GM18505 (cell line): ENCODE results near the gene CCHCR1.
"Not testable (repeated sequence)": the region's sequence is repeated elsewhere in the genome, so short reads cannot be mapped to it uniquely, and the experiment has no call there.

Experiments
- ATAC-seq: cut with Tn5 transposase; IDR thresholded peaks from one replicate; pipeline ENCODE4 v1.9.1; 2021; ENCODE audit not compliant: unreplicated experiment
- POLR2A ChIP-seq: IDR thresholded peaks from 4 replicates; pipeline ENCODE4 v1.6.1; 2011; ENCODE audit warnings: borderline replicate concordance; ENCODE audit not compliant: insufficient read depth, insufficient read length; ENCODE audit errors: extremely low read depth

CCHCR1 gene

GRCh38 chr6:31190488-31190887, 32.9 kb upstream of the CCHCR1 start:
- TF ChIP-seq POLR2A: no peak
- ATAC-seq: no peak

GRCh38 chr6:31189223-31189622, 31.6 kb upstream of the CCHCR1 start:
- ATAC-seq: not testable (repeated sequence)

GRCh38 chr6:31187780-31188194, 30.2 kb upstream of the CCHCR1 start:
- ATAC-seq: no peak
- no peak for TF ChIP-seq POLR2A

DNA sequence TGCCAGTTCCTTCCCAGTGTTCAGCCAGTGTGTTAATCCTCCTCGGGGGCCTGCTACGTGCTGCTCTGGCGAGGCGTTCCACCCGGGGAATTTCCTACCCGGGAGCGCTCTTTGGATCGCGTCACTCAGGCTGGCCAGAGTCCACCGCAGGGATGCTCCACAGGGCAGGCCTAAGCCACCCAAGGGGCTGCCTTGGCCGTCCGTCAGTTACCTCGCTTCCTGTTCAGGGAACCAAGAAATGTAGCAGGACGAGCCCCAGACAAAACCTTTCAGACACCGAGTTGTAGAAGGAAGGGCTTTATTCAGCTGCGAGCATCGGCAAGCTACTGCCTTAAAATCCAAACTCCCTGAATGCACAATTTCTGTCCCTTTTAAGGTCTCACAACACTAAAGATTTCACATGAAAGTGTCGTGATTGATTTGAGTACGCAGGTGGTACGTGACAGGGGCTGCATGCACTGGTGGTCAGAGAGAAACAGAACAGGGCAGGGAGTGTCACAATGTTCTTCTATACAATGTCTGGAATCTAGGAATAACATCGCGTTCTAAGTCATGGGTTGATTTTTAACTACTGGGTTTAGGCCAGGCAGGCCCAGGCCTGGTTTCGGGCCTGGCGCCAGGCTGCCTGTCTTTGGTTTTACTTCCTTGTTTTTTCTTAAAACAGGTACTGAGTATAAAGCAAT, 28.6 kb upstream of the CCHCR1 start:
- TF ChIP-seq POLR2A: no peak
- no peak for ATAC-seq

DNA sequence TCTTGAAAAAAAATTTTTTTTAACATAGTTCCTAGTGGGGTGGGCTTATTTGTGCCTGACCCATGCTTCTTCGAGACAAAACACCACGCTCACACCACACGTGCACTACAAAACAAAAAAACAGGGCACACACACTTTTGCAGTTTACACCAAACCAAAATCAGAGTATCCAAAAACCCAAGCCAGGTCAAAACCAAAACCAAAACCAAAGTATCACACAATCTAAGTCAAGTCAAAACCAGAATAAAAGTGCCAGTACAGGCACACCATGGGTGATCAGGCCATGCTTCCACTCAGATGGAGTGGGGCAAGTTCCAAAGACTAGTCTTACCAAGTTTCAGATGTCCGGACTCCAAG, 28.1 kb upstream of the CCHCR1 start:
- ATAC-seq: not testable (repeated sequence)

DNA sequence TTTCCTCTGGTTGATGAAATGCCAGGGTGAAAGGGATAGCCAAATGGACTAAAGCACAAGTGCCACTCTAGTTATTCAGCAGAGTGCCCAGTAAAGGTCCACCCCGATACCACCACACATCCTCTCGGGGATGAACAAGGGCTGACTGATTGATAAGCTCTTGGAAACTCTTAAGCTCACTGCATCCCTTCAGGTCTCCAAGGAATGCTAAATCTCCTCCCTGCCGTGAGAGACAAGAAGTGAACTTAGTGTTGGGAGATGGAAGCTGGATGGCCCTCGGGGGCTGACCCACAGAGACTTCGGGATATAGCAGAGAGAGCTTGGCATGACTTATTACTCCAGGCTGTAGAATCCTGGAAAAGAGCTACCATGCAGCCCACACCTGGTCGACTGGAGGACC, 26.3 kb upstream of the CCHCR1 start:
- not testable (repeated sequence) for ATAC-seq

DNA sequence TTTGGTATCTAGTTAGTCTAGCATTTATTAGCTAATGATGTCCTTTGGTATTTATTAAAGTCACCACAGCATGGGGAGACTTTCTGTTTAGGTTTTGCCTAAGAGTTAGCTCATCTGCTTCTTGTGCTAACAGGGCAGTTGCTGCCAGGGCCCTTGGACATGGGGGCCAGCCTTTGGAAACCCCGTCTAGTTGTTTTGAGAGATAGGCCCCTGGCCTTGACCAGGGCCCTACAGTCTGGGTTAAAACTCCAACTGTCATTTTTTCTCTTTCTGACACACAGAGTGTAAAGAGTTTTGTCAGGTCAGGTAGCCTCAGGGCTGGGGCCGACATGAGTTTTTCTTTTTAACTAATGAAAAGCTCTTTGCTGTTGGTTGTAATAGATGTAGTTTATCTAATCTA, 25.7 kb upstream of the CCHCR1 start:
- not testable (repeated sequence) for ATAC-seq

DNA sequence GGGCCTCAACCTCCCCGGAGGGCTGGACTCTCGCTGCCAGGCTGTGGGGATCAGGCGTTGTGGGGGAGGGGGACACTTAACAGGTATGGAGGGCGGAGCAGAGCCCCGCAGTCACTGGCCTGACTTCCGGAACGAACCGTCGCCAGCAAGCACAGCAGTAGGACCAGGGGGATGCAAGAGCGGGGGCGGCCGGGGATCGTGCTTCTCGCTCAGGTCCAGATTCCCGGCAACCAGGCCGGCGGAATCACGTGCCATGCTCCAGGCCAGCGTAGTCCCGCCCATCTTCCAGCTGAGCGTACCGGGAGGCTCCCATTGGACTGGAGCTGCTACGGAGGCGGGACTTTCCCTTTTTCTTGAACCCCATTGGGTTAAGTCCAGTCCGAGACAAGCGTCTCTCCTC, 22.9 kb upstream of the CCHCR1 start:
- ATAC-seq: peak; percentile 70
- no peak for TF ChIP-seq POLR2A

GRCh38 chr6:31179896-31180295, 22.3 kb upstream of the CCHCR1 start:
- no peak for ATAC-seq
- TF ChIP-seq POLR2A: no peak

- no peak for TF ChIP-seq POLR2A
- ATAC-seq: no peak
Measured at GRCh38 chr6:31179042-31179386, 21.4 kb upstream of the CCHCR1 start.

GRCh38 chr6:31178143-31179041, 20.8 kb upstream of the CCHCR1 start:
- no peak for ATAC-seq
- no peak for TF ChIP-seq POLR2A

DNA sequence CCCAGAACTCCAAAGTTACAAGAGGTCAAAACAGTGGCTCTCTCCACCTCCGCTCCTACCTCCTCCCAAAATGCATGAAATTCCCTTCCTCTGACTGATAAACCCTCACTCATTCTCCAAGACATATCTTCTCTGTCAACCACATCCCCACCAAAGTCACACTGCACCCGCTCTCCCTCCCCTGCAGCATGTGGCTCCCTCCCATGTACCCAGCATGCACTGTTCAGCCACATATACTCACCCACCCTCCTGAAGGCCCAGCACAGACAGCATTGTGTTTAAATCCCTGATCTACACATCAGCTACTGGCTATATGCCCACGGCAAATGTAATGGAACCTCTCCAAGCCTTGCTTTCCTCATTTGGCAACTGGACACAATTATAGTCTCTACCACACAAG, 18.4 kb upstream of the CCHCR1 start:
- no peak for TF ChIP-seq POLR2A
- ATAC-seq: no peak

DNA sequence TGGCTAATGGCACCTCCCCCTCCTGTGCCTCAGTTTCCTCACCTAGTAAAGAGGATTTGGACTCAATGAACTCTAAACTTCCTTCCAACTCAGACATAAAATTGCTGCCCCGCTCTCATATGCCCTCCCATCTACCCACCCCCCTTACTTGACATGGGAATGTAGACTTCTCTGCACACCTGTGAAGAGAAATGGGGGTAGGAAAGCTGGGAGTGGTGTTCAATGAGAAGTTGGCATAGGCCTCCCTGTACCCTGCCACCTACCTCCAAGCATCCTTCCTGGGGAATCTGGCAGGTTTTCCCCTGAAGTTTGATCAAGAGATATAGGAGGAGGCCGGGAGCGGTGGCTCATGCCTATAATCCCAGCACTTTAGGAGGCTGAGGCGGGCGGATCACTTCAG, 16.8 kb upstream of the CCHCR1 start:
- no peak for TF ChIP-seq POLR2A
- no peak for ATAC-seq

DNA sequence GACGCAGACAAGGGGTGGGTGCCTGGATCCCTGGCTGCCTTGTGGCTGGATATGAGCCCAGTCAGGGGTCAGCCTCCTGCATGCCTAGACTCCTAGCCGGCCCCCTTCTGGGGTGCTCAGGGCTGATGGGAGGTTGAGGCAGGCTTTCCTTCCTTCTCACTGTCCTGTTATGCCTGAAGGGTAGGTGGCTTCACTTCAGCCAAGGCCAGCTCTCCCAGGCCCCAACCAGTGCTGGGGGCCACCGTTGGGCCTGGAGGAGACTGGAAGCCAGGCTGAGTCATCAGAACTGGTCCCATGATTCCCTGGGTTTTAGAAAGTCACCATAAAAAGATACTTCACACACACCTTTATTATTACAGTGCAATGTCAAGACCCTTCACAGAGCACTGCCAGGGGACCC, 15.8 kb upstream of the CCHCR1 start:
- TF ChIP-seq POLR2A: no peak
- ATAC-seq: no peak

DNA sequence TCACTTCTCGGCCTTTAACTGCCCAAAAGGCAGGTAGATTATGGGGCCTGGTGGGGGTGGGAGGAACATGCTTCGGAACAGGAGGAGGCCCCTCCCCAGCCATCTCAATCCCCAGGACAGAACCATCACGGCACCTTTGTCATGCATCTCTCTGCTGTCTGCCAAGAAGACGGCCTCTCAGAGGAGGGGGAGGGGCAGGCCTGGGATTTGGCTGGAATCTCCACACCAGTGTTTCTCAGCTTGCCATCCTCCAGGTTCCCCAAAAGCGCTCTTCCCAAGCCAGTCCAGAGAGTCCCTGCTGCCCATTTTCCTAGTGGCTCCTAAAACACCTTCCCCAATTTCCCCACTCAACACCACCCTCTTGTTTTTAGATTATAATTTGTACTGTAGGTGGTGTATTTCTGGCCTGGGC, 15.4 kb upstream of the CCHCR1 start:
- no peak for ATAC-seq

More for the DNA sequence above, 15.4 kb upstream of the CCHCR1 start:
- TF ChIP-seq POLR2A: no peak
